CD14-positive monocyte (primary cell): ENCODE data around the gene GRK2. TPM values are rescaled to one million over a fixed set of nuclear protein-coding genes. Genes with fewer than 3 reads are reported as not detected.

ENCODE experiments used
- DNase-seq, 3 donors: peaks; one replicate each; pipeline ENCODE4 v3.0.0-alpha.2; 2011 to 2022
- H2AFZ ChIP-seq: 2 replicates; pipeline ENCODE4 v1.6.0; 2012; ENCODE audit warnings: mild to moderate bottlenecking, low read depth, low read length, inconsistent platforms; ENCODE audit not compliant: insufficient read depth, poor library complexity, severe bottlenecking
- H3K27ac ChIP-seq, 2 donors: 1 replicate in 1 of 2; 2 replicates in 1 of 2; pipeline ENCODE4 v1.5.1; 2012 to 2013; ENCODE audit warnings: low read length in 2 of 2, control low read depth in 1 of 2, inconsistent platforms in 1 of 2, low read depth in 1 of 2, mild to moderate bottlenecking in 1 of 2
- H3K27me3 ChIP-seq, 2 donors: one replicate each; pipeline versions ENCODE4 v1.6.0 to v1.6.1; 2011 to 2013; ENCODE audit warnings: low read length in 2 of 2; ENCODE audit not compliant: control insufficient read depth in 2 of 2, insufficient read depth in 2 of 2
- H3K36me3 ChIP-seq, 2 donors: replicated peaks in 1 of 2; 1 replicate in 1 of 2; 2 replicates in 1 of 2; pipeline versions ENCODE4 v1.5.1 to v1.6.1; 2012 to 2013; ENCODE audit warnings: low read length in 2 of 2, control low read depth in 1 of 2, inconsistent platforms in 1 of 2, mild to moderate bottlenecking in 1 of 2; ENCODE audit not compliant: insufficient read depth in 2 of 2, control insufficient read depth in 1 of 2
- H3K4me1 ChIP-seq, 2 donors: 1 replicate in 1 of 2; 2 replicates in 1 of 2; pipeline versions ENCODE4 v1.5.1 to v1.6.1; 2012 to 2013; ENCODE audit warnings: low read length in 2 of 2, control low read depth in 1 of 2, inconsistent platforms in 1 of 2, mild to moderate bottlenecking in 1 of 2, moderate library complexity in 1 of 2; ENCODE audit not compliant: insufficient read depth in 2 of 2, control insufficient read depth in 1 of 2
- H3K4me2 ChIP-seq: replicated peaks from 2 replicates; pipeline ENCODE3; 2012; ENCODE audit warnings: low read length, moderate library complexity, mild to moderate bottlenecking; ENCODE audit not compliant: poor library complexity, severe bottlenecking; ENCODE audit errors: extremely low read depth
- H3K4me3 ChIP-seq, 3 experiments: fragments of 200-600 bp in 1 of 3; sonication (generic) in 1 of 3; replicated peaks in 1 of 3; 1 replicate in 2 of 3; 2 replicates in 1 of 3; pipeline ENCODE4 v1.5.1; 2011 to 2013; ENCODE audit warnings: low read length in 3 of 3, mild to moderate bottlenecking in 3 of 3, control low read depth in 2 of 3, low read depth in 2 of 3, inconsistent platforms in 1 of 3, moderate library complexity in 1 of 3
- H3K79me2 ChIP-seq: 2 replicates; pipeline ENCODE4 v1.6.0; 2012; ENCODE audit warnings: mild to moderate bottlenecking, control low read depth, inconsistent platforms, low read length, moderate library complexity; ENCODE audit not compliant: insufficient read depth
- H3K9ac ChIP-seq: 2 replicates; pipeline ENCODE4 v1.6.0; 2017; ENCODE audit warnings: low read length, mild to moderate bottlenecking; ENCODE audit not compliant: insufficient read depth, poor library complexity, severe bottlenecking
- H3K9me3 ChIP-seq, 2 donors: replicated peaks in 1 of 2; 1 replicate in 1 of 2; 2 replicates in 1 of 2; pipeline versions ENCODE4 v1.5.1 to v1.6.1; 2012 to 2013; ENCODE audit warnings: low read length in 2 of 2, control low read depth in 1 of 2; ENCODE audit not compliant: control insufficient read depth in 1 of 2, insufficient read depth in 1 of 2
- H4K20me1 ChIP-seq: 2 replicates; pipeline ENCODE4 v1.6.0; 2012; ENCODE audit warnings: mild to moderate bottlenecking, low read length, control low read depth, moderate library complexity; ENCODE audit not compliant: insufficient read depth
- H3K27ac Mint-ChIP-seq, 7 donors: one replicate each; pipeline ENCODE4 v1.8.0; 2020; ENCODE audit warnings: mild to moderate bottlenecking in 7 of 7, mixed read lengths in 7 of 7, moderate library complexity in 6 of 7, inconsistent platforms in 2 of 7
- H3K27me3 Mint-ChIP-seq, 3 donors: one replicate each; pipeline ENCODE4 v1.8.0; 2021 to 2022; ENCODE audit warnings: low read depth in 3 of 3, mild to moderate bottlenecking in 3 of 3, mixed read lengths in 3 of 3, moderate library complexity in 3 of 3, inconsistent platforms in 1 of 3
- H3K36me3 Mint-ChIP-seq, 2 donors: one replicate each; pipeline ENCODE4 v1.8.0; 2020; ENCODE audit warnings: mixed read lengths in 2 of 2, inconsistent platforms in 1 of 2, mild to moderate bottlenecking in 1 of 2
- H3K4me1 Mint-ChIP-seq: one replicate; pipeline ENCODE4 v1.8.0; 2020; ENCODE audit warnings: mild to moderate bottlenecking, mixed read lengths
- H3K4me3 Mint-ChIP-seq, 2 donors: one replicate each; pipeline ENCODE4 v1.8.0; 2020; ENCODE audit warnings: mild to moderate bottlenecking in 2 of 2, mixed read lengths in 2 of 2, moderate library complexity in 1 of 2
- H3K9me3 Mint-ChIP-seq, 7 donors: one replicate each; pipeline ENCODE4 v1.8.0; 2020 to 2022; ENCODE audit warnings: mixed read lengths in 7 of 7, mild to moderate bottlenecking in 6 of 7, moderate library complexity in 6 of 7, inconsistent platforms in 2 of 7
- CTCF ChIP-seq: fragments of 200-600 bp; IDR thresholded peaks from one replicate; pipeline ENCODE4 v1.8.0; 2022; ENCODE audit warnings: antibody characterized with exemption, mild to moderate bottlenecking
- WGBS: methylation state at CpG from one replicate; pipeline ENCODE4 v1.1.5; 2013; ENCODE audit warnings: missing lambda C conversion rate; ENCODE audit not compliant: insufficient coverage; 5-methylcytosine and 5-hydroxymethylcytosine counted together
- intact Hi-C, 2 donors: fragments of 100-400 bp; cut with micrococcal nuclease; formaldehyde crosslinking; loops; one replicate each; pipeline versions ENCODE4 v1.15.0 to v1.15.1; 2023
- polyA plus RNA-seq, 3 donors: library from polyadenylated mRNA; depleted of rRNA in 1 of 3; unstranded in 2 of 3; stranded (reverse) in 1 of 3; fragments of 300-500 nt in 2 of 3; fragments of >200 nt in 1 of 3; fragmentation: Illumina TruSeq in 2 of 3; gene quantifications; 1 replicate in 2 of 3; 2 replicates in 1 of 3; pipeline ENCODE4 v1.2.3, GENCODE V29; 2012 to 2021

GRK2 gene
- polyA plus RNA-seq, 3 donors, result 34.9 to 777 (median 43.0) TPM

- Histone ChIP-seq H3K9ac (no peak overlapping the region), H2AFZ (no peak overlapping the region), H4K20me1 (peaks cover 13% of the 10 kb centered on the region), H3K4me3 (no peak overlapping the region), H3K36me3 (peaks cover 49 to 50% of the 10 kb centered on the region in 2 donors), H3K4me2 (no peak overlapping the region), H3K79me2 (no peaks in the 10 kb centered on the region), H3K4me1 (peaks cover 30 to 33% of the 10 kb centered on the region in 2 donors), H3K27ac (peak overlapping the region; percentile 16 to 40), H3K27me3 (no peaks in the 10 kb centered on the region), H3K9me3 (no peaks in the 10 kb centered on the region)
- peaks cover 29% of the 10 kb centered on the region for H3K4me1 Mint-ChIP-seq
- no peaks in the 10 kb centered on the region for H3K9me3 Mint-ChIP-seq
- peaks cover 41 to 52% of the 10 kb centered on the region in 2 donors for H3K36me3 Mint-ChIP-seq
- no peaks in the 10 kb centered on the region for H3K27me3 Mint-ChIP-seq
- H3K4me3 Mint-ChIP-seq, result no peak overlapping the region
- peak overlapping the region in 5 of 7 donors; percentile 19 to 86 (median 68) for H3K27ac Mint-ChIP-seq
- 94% methylated on average over 11 of the region's 15 CpGs for WGBS
- intact Hi-C loops, result no loop called here
- TF ChIP-seq CTCF, result no peak
- no peak for DNase-seq
Measured at GRCh38 chr11:67311556-67312082, 45.3 kb downstream of the GRK2 start.

- Histone ChIP-seq H3K27me3 (no peaks in the 10 kb centered on the region), H3K36me3 (peaks cover 42 to 44% of the 10 kb centered on the region in 2 donors), H3K9me3 (no peaks in the 10 kb centered on the region), H3K4me2 (peak overlapping the region; percentile 14), H3K4me3 (peak overlapping the region in 1 of 3 experiments; percentile 6), H2AFZ (no peak overlapping the region), H3K4me1 (peaks cover 36 to 40% of the 10 kb centered on the region in 2 donors), H4K20me1 (peaks cover 10% of the 10 kb centered on the region), H3K79me2 (no peaks in the 10 kb centered on the region), H3K9ac (no peak overlapping the region), H3K27ac (peak overlapping the region; percentile 16 to 40)
- DNase-seq, result peak; percentile 42 to 73 (median 59)
- Mint-ChIP-seq H3K27ac (peak overlapping the region; percentile 56 to 89 (median 86)), H3K36me3 (peaks cover 34 to 45% of the 10 kb centered on the region in 2 donors), H3K4me1 (peaks cover 32% of the 10 kb centered on the region), H3K27me3 (no peaks in the 10 kb centered on the region), H3K9me3 (no peaks in the 10 kb centered on the region), H3K4me3 (peak overlapping the region in 1 of 2 donors; percentile 76)
- WGBS, result 70% methylated on average over 14 of the region's 22 CpGs
- intact Hi-C loops, result no loop called here
- no peak for TF ChIP-seq CTCF
Measured at GRCh38 chr11:67312187-67313021, 46.1 kb downstream of the GRK2 start.
